ENCODE data around the gene VTI1A. TPM values are rescaled to one million over a fixed set of nuclear protein-coding genes. Genes with fewer than 3 reads are reported as not detected.

VTI1A gene
- total RNA-seq, 1 donor from 2014 or later: 33.3 TPM

GRCh38 chr10:112821663-112822062 lies 374.6 kb downstream of the VTI1A start:
- H3K36me3 Mint-ChIP-seq (ENCODE audit: low read depth, unreplicated experiment): peaks cover 3% of the 10 kb centered on the region
- Histone ChIP-seq H3K9me3 (ENCODE audit: insufficient read depth, low read depth, low read length) (no peaks in the 10 kb centered on the region), H3K4me1 (ENCODE audit: insufficient read depth, low read length) (no peaks in the 10 kb centered on the region), H3K79me2 (ENCODE audit: insufficient read depth, low read length) (no peaks in the 10 kb centered on the region), H2AFZ (ENCODE audit: low read depth, low read length) (no peak overlapping the region), H3K4me2 (ENCODE audit: low read length) (no peak overlapping the region), H3K36me3 (ENCODE audit: insufficient read depth, low read length) (no peaks in the 10 kb centered on the region), H4K20me1 (ENCODE audit: insufficient read depth, low read length) (no peaks in the 10 kb centered on the region), H3K27me3 (ENCODE audit: insufficient read depth, low read length) (no peaks in the 10 kb centered on the region), H3K27ac (ENCODE audit: low read depth, low read length) (no peak overlapping the region), H3K9ac (ENCODE audit: low read length) (no peak overlapping the region), H3K4me3 (ENCODE audit: insufficient read depth, low read depth, low read length) (no peak overlapping the region)
- no peaks in the 10 kb centered on the region for H3K9me3 Mint-ChIP-seq (ENCODE audit: unreplicated experiment)
- H3K4me1 Mint-ChIP-seq (ENCODE audit: low read depth, unreplicated experiment): peaks cover 12% of the 10 kb centered on the region
- peaks cover 2% of the 10 kb centered on the region for H3K27me3 Mint-ChIP-seq (ENCODE audit: low read depth, unreplicated experiment)
- no peak overlapping the region for H3K4me3 Mint-ChIP-seq (ENCODE audit: unreplicated experiment)
- DNase-seq (ENCODE audit: low read depth): no peak
- no peak overlapping the region for H3K27ac Mint-ChIP-seq (ENCODE audit: unreplicated experiment)
- TF ChIP-seq CTCF (IDR thresholded peaks at IDR 0.05; ENCODE audit: insufficient read depth, low read depth, low read length): no peak
- TF ChIP-seq EZH2 (IDR thresholded peaks at IDR 0.05; ENCODE audit: insufficient read depth, low read length): no peak
- no peak for FAIRE-seq

GRCh38 chr10:112823007-112823406 lies 376.0 kb downstream of the VTI1A start:
- no peaks in the 10 kb centered on the region for H3K79me2 ChIP-seq (ENCODE audit: insufficient read depth, low read length)
- Mint-ChIP-seq H3K27ac (ENCODE audit: unreplicated experiment) (peak overlapping the region; percentile 86), H3K4me3 (ENCODE audit: unreplicated experiment) (no peak overlapping the region), H3K9me3 (ENCODE audit: unreplicated experiment) (no peaks in the 10 kb centered on the region), H3K36me3 (ENCODE audit: low read depth, unreplicated experiment) (peaks cover 2% of the 10 kb centered on the region), H3K4me1 (ENCODE audit: low read depth, unreplicated experiment) (peaks cover 5% of the 10 kb centered on the region), H3K27me3 (ENCODE audit: low read depth, unreplicated experiment) (peaks cover 2% of the 10 kb centered on the region)
- no peak overlapping the region for H3K27ac ChIP-seq (ENCODE audit: low read depth, low read length)
- DNase-seq (ENCODE audit: low read depth): no peak
- H3K4me3 ChIP-seq (ENCODE audit: insufficient read depth, low read depth, low read length): no peak overlapping the region
- no peak overlapping the region for H2AFZ ChIP-seq (ENCODE audit: low read depth, low read length)
- no peak overlapping the region for H3K4me2 ChIP-seq (ENCODE audit: low read length)
- H3K27me3 ChIP-seq (ENCODE audit: insufficient read depth, low read length): no peaks in the 10 kb centered on the region
- no peak for FAIRE-seq
- H3K4me1 ChIP-seq (ENCODE audit: insufficient read depth, low read length): no peaks in the 10 kb centered on the region
- H3K9ac ChIP-seq (ENCODE audit: low read length): no peak overlapping the region
- no peaks in the 10 kb centered on the region for H4K20me1 ChIP-seq (ENCODE audit: insufficient read depth, low read length)
- TF ChIP-seq EZH2 (IDR thresholded peaks at IDR 0.05; ENCODE audit: insufficient read depth, low read length): no peak
- TF ChIP-seq CTCF (IDR thresholded peaks at IDR 0.05; ENCODE audit: insufficient read depth, low read depth, low read length): no peak
- no peaks in the 10 kb centered on the region for H3K36me3 ChIP-seq (ENCODE audit: insufficient read depth, low read length)
- no peaks in the 10 kb centered on the region for H3K9me3 ChIP-seq (ENCODE audit: insufficient read depth, low read depth, low read length)

GRCh38 chr10:112823604-112824003 lies 376.6 kb downstream of the VTI1A start:
- Mint-ChIP-seq H3K36me3 (ENCODE audit: low read depth, unreplicated experiment) (peaks cover 2% of the 10 kb centered on the region), H3K27ac (ENCODE audit: unreplicated experiment) (no peak overlapping the region), H3K4me1 (ENCODE audit: low read depth, unreplicated experiment) (peaks cover 5% of the 10 kb centered on the region), H3K9me3 (ENCODE audit: unreplicated experiment) (no peaks in the 10 kb centered on the region), H3K4me3 (ENCODE audit: unreplicated experiment) (no peak overlapping the region), H3K27me3 (ENCODE audit: low read depth, unreplicated experiment) (peaks cover 2% of the 10 kb centered on the region)
- no peaks in the 10 kb centered on the region for H3K9me3 ChIP-seq (ENCODE audit: insufficient read depth, low read depth, low read length)
- no peak overlapping the region for H2AFZ ChIP-seq (ENCODE audit: low read depth, low read length)
- no peak overlapping the region for H3K27ac ChIP-seq (ENCODE audit: low read depth, low read length)
- FAIRE-seq (no peak), DNase-seq (ENCODE audit: low read depth) (no peak)
- no peaks in the 10 kb centered on the region for H3K79me2 ChIP-seq (ENCODE audit: insufficient read depth, low read length)
- H3K27me3 ChIP-seq (ENCODE audit: insufficient read depth, low read length): no peaks in the 10 kb centered on the region
- TF ChIP-seq EZH2 (IDR thresholded peaks at IDR 0.05; ENCODE audit: insufficient read depth, low read length) (no peak), CTCF (IDR thresholded peaks at IDR 0.05; ENCODE audit: insufficient read depth, low read depth, low read length) (no peak)
- no peaks in the 10 kb centered on the region for H3K4me1 ChIP-seq (ENCODE audit: insufficient read depth, low read length)
- no peak overlapping the region for H3K4me2 ChIP-seq (ENCODE audit: low read length)
- H4K20me1 ChIP-seq (ENCODE audit: insufficient read depth, low read length): no peaks in the 10 kb centered on the region
- H3K36me3 ChIP-seq (ENCODE audit: insufficient read depth, low read length): no peaks in the 10 kb centered on the region
- no peak overlapping the region for H3K4me3 ChIP-seq (ENCODE audit: insufficient read depth, low read depth, low read length)
- H3K9ac ChIP-seq (ENCODE audit: low read length): no peak overlapping the region

Measured in astrocyte (in vitro differentiated cells and primary cell).